Mesodermal cell (in vitro differentiated cells): ENCODE data around the gene FAM118A.
"Not testable (repeated sequence)": the region's sequence is repeated elsewhere in the genome, so short reads cannot be mapped to it uniquely, and the experiment has no call there.

Experiments
- H3K27ac ChIP-seq: 2 replicates; pipeline ENCODE4 v1.7.0; 2013; ENCODE audit warnings: mild to moderate bottlenecking, low read depth, low read length, moderate library complexity; ENCODE audit not compliant: severe bottlenecking
- H3K36me3 ChIP-seq: 2 replicates; pipeline ENCODE4 v1.7.1; 2013; ENCODE audit warnings: mild to moderate bottlenecking, low read length, moderate library complexity; ENCODE audit not compliant: control insufficient read depth, insufficient read depth
- H3K4me1 ChIP-seq: one replicate; pipeline ENCODE4 v1.7.1; 2013; ENCODE audit warnings: mild to moderate bottlenecking, low read length; ENCODE audit not compliant: insufficient read depth, control insufficient read depth, poor library complexity, severe bottlenecking
- H3K4me3 ChIP-seq: 2 replicates; pipeline ENCODE4 v1.7.0; 2013; ENCODE audit warnings: low read length, control low read depth, mild to moderate bottlenecking; ENCODE audit not compliant: insufficient read depth, poor library complexity, severe bottlenecking; ENCODE audit errors: extremely low read depth
- H3K9me3 ChIP-seq: 2 replicates; pipeline ENCODE4 v1.7.1; 2013; ENCODE audit warnings: mild to moderate bottlenecking, low read length, moderate library complexity; ENCODE audit not compliant: control insufficient read depth
- WGBS, 2 experiments: methylation state at CpG; one replicate each; pipeline ENCODE4 v1.1.5; 2013; ENCODE audit warnings: missing lambda C conversion rate in 2 of 2; ENCODE audit not compliant: insufficient coverage in 2 of 2; 5-methylcytosine and 5-hydroxymethylcytosine counted together

FAM118A gene

GRCh38 chr22:45320357-45320976, 10.7 kb downstream of the FAM118A start:
- Histone ChIP-seq H3K9me3 (no peaks in the 10 kb centered on the region), H3K4me1 (peaks cover 18% of the 10 kb centered on the region), H3K4me3 (no peak overlapping the region), H3K27ac (no peak overlapping the region), H3K36me3 (peaks cover 32% of the 10 kb centered on the region)
- 88 to 90% methylated on average over 4 to 5 of the region's 9 CpGs for WGBS, 2 experiments

DNA sequence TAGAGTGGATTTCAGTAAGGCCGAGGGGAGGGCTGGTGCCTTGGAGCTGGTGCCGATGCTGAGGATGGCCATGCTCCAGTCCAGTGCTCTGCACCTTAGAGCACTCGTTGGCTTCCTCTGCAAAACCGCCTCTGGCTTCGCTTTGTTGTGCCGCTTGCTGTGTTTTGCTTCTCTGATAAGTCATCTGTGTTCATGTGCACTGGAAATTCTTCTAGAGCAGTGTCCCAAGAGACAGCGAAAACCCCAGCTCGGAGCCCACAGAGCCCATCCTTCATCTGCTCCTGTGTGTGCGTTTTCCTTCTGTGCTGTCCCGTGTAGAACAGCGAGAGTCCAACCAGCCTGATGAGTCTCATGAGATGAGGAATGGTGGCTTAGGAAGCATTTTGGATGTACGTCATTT, 12.1 kb downstream of the FAM118A start:
- Histone ChIP-seq H3K9me3 (no peaks in the 10 kb centered on the region), H3K36me3 (peaks cover 42% of the 10 kb centered on the region), H3K4me3 (no peak overlapping the region), H3K27ac (no peak overlapping the region), H3K4me1 (peaks cover 18% of the 10 kb centered on the region)
- WGBS, 2 experiments: 97 to 98% methylated on average over 8 to 11 of the region's 12 CpGs

DNA sequence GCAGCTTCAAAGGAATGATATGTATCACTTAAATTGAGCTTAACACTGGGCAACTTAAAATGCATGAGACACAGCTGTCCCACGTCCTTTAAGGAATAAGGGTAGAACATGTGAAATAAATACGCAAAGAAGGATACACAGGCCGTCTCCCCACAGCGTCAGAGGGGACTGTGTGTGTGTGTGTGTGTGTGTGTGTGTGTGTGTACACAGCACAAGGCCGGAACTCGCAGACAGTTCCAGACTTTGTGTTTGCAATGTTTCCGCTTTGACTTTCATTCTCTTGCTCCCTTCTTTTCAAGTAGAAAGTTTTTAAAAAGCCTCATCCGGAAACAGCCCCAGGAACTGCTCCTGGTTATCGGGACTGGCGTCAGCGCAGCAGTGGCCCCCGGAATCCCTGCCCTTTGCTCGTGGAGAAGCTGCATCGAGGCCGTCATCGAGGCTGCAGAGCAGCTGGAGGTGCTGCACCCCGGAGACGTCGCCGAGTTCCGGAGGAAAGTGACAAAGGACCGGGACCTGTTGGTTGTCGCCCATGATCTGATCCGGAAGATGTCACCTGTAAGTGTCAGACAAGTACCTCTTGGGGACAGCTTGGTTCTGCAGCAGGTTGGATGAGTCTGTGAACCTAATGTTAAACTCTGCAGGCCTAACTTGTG, 13.3 kb downstream of the FAM118A start:
- Histone ChIP-seq H3K4me3 (no peak overlapping the region), H3K4me1 (peaks cover 13% of the 10 kb centered on the region), H3K9me3 (no peaks in the 10 kb centered on the region), H3K36me3 (peaks cover 52% of the 10 kb centered on the region), H3K27ac (no peak overlapping the region)
- 96 to 97% methylated on average over 20 to 22 of the region's 24 CpGs for WGBS, 2 experiments

GRCh38 chr22:45323695-45324094, 14.0 kb downstream of the FAM118A start:
- H3K4me1 ChIP-seq: peaks cover 7% of the 10 kb centered on the region
- no peaks in the 10 kb centered on the region for H3K9me3 ChIP-seq
- H3K36me3 ChIP-seq: peaks cover 55% of the 10 kb centered on the region
- no peak overlapping the region for H3K27ac ChIP-seq
- H3K4me3 ChIP-seq: no peak overlapping the region
- WGBS, 2 experiments: 80 to 84% methylated on average over 7 of the region's 7 CpGs

DNA sequence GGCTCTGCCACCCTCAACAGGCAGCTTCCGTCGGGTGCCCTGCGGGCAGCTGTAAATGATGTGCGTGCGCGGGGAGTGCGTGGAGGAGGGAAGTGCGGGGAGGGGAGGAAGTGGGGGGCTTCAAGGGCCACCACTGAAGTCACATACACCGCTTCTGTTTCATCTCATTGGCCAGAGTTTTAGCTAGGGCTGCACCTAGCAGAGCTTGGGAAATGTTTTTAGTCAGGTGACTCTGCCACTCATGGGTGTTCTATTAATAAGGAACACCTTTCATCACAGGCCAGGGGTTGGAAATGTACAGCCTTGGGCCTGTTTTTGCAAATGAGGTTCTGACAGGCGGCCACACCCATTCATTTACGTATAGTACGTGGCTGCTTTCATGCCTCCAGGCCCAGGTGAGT, 14.6 kb downstream of the FAM118A start:
- 95 to 100% methylated on average over 8 to 10 of the region's 12 CpGs for WGBS, 2 experiments
- H3K27ac ChIP-seq: no peak overlapping the region
- peaks cover under 1% of the 10 kb centered on the region for H3K4me1 ChIP-seq
- H3K4me3 ChIP-seq: no peak overlapping the region
- peaks cover 58% of the 10 kb centered on the region for H3K36me3 ChIP-seq
- no peaks in the 10 kb centered on the region for H3K9me3 ChIP-seq

DNA sequence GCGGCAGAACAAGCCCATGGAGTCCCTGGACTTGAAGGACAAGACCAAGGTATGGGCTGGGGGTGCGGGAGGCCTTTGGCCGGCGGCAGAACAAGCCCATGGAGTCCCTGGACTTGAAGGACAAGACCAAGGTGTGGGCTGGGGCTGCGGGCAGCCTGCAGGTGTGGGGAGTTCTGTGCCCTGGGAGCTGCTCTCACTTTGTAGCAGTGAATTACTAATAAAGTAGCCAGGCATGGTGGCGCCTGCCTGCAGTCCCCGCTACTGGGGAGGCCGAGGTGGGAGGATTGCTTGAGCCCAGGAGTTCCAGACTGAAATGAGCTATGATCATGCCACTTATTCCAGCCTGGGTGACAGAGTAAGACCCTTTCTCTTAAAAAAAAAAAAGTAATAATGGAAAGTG, 18.5 kb downstream of the FAM118A start:
- H3K27ac ChIP-seq, H3K4me1 ChIP-seq, H3K9me3 ChIP-seq, H3K4me3 ChIP-seq: not testable (repeated sequence)
- H3K36me3 ChIP-seq: peaks cover 77% of the 10 kb centered on the region
- 86 to 100% methylated on average over 4 to 6 of the region's 8 CpGs for WGBS, 2 experiments

- no peaks in the 10 kb centered on the region for H3K9me3 ChIP-seq
- H3K36me3 ChIP-seq: peaks cover 69% of the 10 kb centered on the region
- H3K27ac ChIP-seq: no peak overlapping the region
- H3K4me1 ChIP-seq: no peaks in the 10 kb centered on the region
- no peak overlapping the region for H3K4me3 ChIP-seq
- 90 to 95% methylated on average over 6 to 8 of the region's 8 CpGs for WGBS, 2 experiments
Observed at GRCh38 chr22:45328822-45329529, 19.2 kb downstream of the FAM118A start.

GRCh38 chr22:45329530-45329936, 19.8 kb downstream of the FAM118A start:
- no peaks in the 10 kb centered on the region for H3K9me3 ChIP-seq
- peaks cover 66% of the 10 kb centered on the region for H3K36me3 ChIP-seq
- 97% methylated on average over 12 of the region's 12 CpGs for WGBS, 2 experiments
- no peak overlapping the region for H3K4me3 ChIP-seq
- H3K27ac ChIP-seq: no peak overlapping the region
- no peaks in the 10 kb centered on the region for H3K4me1 ChIP-seq

DNA sequence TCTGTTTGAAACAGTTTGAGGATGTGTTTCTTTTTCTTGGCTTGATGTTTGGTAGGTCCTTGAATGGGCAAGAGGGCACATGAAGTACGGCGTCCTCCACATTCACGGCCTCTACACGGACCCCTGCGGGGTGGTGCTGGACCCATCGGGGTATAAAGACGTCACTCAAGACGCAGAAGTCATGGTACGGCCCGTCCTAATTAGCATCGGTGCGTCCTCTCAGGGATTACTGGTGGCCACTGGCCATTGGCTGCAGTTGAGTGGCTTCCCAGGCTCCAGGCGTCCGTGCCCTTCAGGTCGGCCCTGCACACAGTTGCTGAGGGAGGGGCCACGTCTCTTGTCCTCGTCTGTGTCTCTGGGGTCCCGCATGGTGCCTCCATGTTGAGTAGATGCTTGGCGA, 20.8 kb downstream of the FAM118A start:
- H3K9me3 ChIP-seq: no peaks in the 10 kb centered on the region
- WGBS, 2 experiments: 99% methylated on average over 15 to 18 of the region's 19 CpGs

DNA sequence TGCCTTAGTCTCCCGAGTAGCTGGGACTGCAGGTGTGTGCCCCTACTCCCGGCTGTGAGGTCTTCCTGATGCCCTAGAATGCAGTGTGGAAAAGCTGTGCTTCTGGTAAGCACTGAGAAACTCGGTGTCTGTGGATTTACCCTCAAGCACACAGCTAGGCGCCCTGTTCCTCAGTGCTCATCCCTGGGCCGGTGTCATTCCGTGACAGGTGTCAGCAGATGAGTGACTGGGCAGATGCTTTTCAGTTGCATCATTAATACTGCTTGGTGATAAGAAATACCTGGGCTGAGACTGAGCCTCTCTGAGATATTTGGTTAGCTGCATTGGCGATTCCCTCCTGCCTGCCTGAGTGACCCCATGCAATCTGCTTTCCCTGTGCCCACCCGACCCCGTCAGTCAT, 21.8 kb downstream of the FAM118A start:
- Histone ChIP-seq H3K27ac (no peak overlapping the region), H3K4me3 (no peak overlapping the region), H3K4me1 (no peaks in the 10 kb centered on the region), H3K9me3 (no peaks in the 10 kb centered on the region), H3K36me3 (peaks cover 70% of the 10 kb centered on the region)
- 93% methylated on average over 5 to 9 of the region's 9 CpGs for WGBS, 2 experiments

More for the DNA sequence above, 20.8 kb downstream of the FAM118A start:
- Histone ChIP-seq H3K4me3 (no peak overlapping the region), H3K36me3 (peaks cover 69% of the 10 kb centered on the region), H3K27ac (no peak overlapping the region), H3K4me1 (no peaks in the 10 kb centered on the region)

DNA sequence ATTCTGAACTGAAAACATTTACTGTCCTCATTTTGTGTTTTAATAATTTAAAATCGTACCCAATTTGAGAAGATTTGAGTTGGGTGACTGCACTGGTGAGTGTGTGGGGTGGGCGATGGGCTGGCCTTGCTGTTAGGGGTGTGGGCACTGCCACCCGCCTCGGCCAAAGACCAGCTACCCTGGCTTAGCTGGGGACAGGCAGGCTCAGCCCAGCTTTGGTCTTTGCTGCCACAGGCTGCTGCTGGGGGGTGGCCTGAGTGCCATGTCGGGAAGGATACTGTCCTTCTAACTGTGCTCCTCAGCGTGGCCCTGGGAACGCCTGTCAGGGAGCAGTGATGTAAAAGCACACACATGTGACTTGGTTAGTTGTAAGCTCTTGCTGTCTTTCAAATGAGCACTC, 22.3 kb downstream of the FAM118A start:
- H3K36me3 ChIP-seq: peaks cover 74% of the 10 kb centered on the region
- no peak overlapping the region for H3K4me3 ChIP-seq
- H3K4me1 ChIP-seq: no peaks in the 10 kb centered on the region
- WGBS, 2 experiments: 95 to 97% methylated on average over 6 of the region's 7 CpGs
- no peaks in the 10 kb centered on the region for H3K9me3 ChIP-seq
- H3K27ac ChIP-seq: no peak overlapping the region
